Measurements from ENCODE around the gene CNR2. TPM values are rescaled to one million over a fixed set of nuclear protein-coding genes. Genes with fewer than 3 reads are reported as not detected.

CNR2 gene
- total RNA-seq, 4 donors from 2014 or later = 0.06 to 0.09 TPM; not detected in 2

DNA sequence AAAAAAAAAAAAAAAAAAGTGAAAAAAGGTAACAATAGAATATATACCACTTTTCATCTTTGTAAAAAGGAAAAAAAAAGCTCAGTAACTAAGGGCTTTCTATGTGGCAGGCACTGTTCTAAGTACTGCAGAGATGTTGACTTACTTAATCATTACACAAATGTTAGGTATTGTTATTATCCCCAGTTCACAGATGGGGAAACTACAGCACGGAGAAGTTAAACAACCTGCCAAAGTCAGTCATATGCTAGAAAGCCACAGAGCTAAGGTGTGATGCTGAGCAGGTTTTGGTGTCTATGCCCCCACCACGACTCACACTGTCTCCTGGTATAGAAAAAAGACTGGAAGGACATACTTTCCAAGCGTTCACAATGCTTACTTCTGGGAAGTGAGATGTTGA, 39.9 kb upstream of the CNR2 start:
- ATAC-seq (ENCODE audit: low FRiP score) (no peak), DNase-seq (ENCODE audit: low spot score) (no peak)
- TF ChIP-seq CTCF (IDR thresholded peaks at IDR 0.05) = no peak

- no peak for TF ChIP-seq CTCF (IDR thresholded peaks at IDR 0.05)
- ATAC-seq (ENCODE audit: low FRiP score) = no peak
- no peak for DNase-seq (ENCODE audit: low spot score)
Measured at GRCh38 chr1:23947366-23947765, 34.2 kb upstream of the CNR2 start.

GRCh38 chr1:23936481-23937176, 23.5 kb upstream of the CNR2 start:
- DNase-seq (ENCODE audit: low spot score) (no peak), ATAC-seq (ENCODE audit: low FRiP score) (no peak)
- no peak for TF ChIP-seq CTCF (IDR thresholded peaks at IDR 0.05)

DNA sequence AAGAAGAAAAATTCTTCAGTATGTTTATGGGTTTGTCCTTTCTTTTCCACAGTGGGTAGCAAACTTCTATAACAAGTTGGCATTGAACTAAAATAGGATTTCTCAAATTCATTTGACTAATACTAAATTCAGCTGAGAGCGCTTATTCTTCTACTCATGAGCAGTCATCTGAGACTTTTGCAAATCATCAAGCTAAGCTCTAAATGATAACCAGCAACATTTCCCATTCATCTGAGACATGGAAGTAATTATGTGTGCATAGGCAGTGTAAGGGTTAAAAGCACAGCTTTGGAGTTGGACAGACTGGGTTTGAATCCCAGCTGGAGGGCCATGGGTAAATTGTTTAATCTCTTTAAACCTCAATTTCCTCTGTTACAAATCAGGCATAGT, 18.3 kb upstream of the CNR2 start:
- peak; percentile 38 for ATAC-seq (ENCODE audit: low FRiP score)
- DNase-seq (ENCODE audit: low spot score) = no peak
- no peak for TF ChIP-seq CTCF (IDR thresholded peaks at IDR 0.05)

GRCh38 chr1:23930861-23931490, 17.8 kb upstream of the CNR2 start:
- no peak for DNase-seq (ENCODE audit: low spot score)
- no peak for TF ChIP-seq CTCF (IDR thresholded peaks at IDR 0.05)
- ATAC-seq (ENCODE audit: low FRiP score) = peak; percentile 66

DNA sequence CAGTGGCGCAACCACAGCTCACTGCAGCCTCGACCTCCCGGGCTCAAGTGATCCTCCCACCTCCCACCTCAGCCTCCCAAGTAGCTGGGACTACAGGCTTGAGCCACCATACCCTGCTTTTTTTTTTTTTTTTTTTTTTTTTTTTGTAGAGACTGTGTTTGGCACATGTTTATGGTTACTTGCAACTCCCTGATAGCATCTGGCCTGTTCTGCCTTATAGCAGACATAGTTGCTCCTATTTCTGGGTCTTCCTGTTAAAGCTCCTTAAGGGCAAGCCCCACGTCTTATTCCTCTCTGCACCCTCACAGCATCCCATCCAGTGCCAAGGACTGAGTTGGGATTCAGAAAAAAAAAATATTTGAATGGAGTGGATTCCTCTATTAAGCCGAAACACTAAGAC, 17.1 kb upstream of the CNR2 start:
- DNase-seq (ENCODE audit: low spot score) = no peak
- no peak for TF ChIP-seq CTCF (IDR thresholded peaks at IDR 0.05)

GRCh38 chr1:23928789-23929188, 15.6 kb upstream of the CNR2 start:
- TF ChIP-seq CTCF (IDR thresholded peaks at IDR 0.05) = no peak
- ATAC-seq (ENCODE audit: low FRiP score) (no peak), DNase-seq (ENCODE audit: low spot score) (no peak)

More for the DNA sequence above, 17.1 kb upstream of the CNR2 start:
- ATAC-seq (ENCODE audit: low FRiP score) = no peak

Measured in omental fat pad (tissue), 4 donors.